Endodermal cell (in vitro differentiated cells): ENCODE data around the gene STK4. TPM values are rescaled to one million over a fixed set of nuclear protein-coding genes. Genes with fewer than 3 reads are reported as not detected.

Source experiments
- DNase-seq: peaks from one replicate; pipeline ENCODE4 v3.0.0-alpha.2; 2017
- H3K27ac ChIP-seq: 2 replicates; pipeline ENCODE4 v1.5.1; 2013; ENCODE audit warnings: mild to moderate bottlenecking, low read depth, low read length, moderate library complexity
- H3K27me3 ChIP-seq: 2 replicates; pipeline ENCODE4 v1.6.1; 2013; ENCODE audit warnings: mild to moderate bottlenecking, low read length, moderate library complexity; ENCODE audit not compliant: insufficient read depth, control insufficient read depth, poor library complexity, severe bottlenecking
- H3K36me3 ChIP-seq: 2 replicates; pipeline ENCODE4 v1.7.0; 2013; ENCODE audit warnings: mild to moderate bottlenecking, low read length, moderate library complexity; ENCODE audit not compliant: control insufficient read depth, insufficient read depth
- H3K4me1 ChIP-seq: one replicate; pipeline ENCODE4 v1.7.0; 2013; ENCODE audit warnings: low read length; ENCODE audit not compliant: control insufficient read depth, insufficient read depth
- H3K4me3 ChIP-seq: 2 replicates; pipeline ENCODE4 v1.5.1; 2013; ENCODE audit warnings: mild to moderate bottlenecking, low read length, moderate library complexity
- H3K9ac ChIP-seq: 2 replicates; pipeline ENCODE4 v1.6.1; 2013; ENCODE audit warnings: mild to moderate bottlenecking, low read length, moderate library complexity; ENCODE audit not compliant: poor library complexity, severe bottlenecking; ENCODE audit errors: extremely low read depth
- H3K9me3 ChIP-seq: 2 replicates; pipeline ENCODE4 v1.6.1; 2013; ENCODE audit warnings: mild to moderate bottlenecking, low read length, moderate library complexity; ENCODE audit not compliant: control insufficient read depth
- H3K27ac Mint-ChIP-seq: 2 replicates; pipeline ENCODE4 v1.8.0; 2020; ENCODE audit warnings: mixed read lengths
- H3K27me3 Mint-ChIP-seq: 2 replicates; pipeline ENCODE4 v1.8.0; 2021; ENCODE audit warnings: mild to moderate bottlenecking, mixed read lengths; ENCODE audit not compliant: insufficient read depth
- H3K36me3 Mint-ChIP-seq: 2 replicates; pipeline ENCODE4 v1.8.0; 2020; ENCODE audit warnings: low read depth, mixed read lengths
- H3K4me1 Mint-ChIP-seq: 2 replicates; pipeline ENCODE4 v1.8.0; 2020; ENCODE audit warnings: mixed read lengths
- H3K4me3 Mint-ChIP-seq: 2 replicates; pipeline ENCODE4 v1.8.0; 2020; ENCODE audit warnings: mild to moderate bottlenecking, moderate library complexity, mixed read lengths
- H3K9me3 Mint-ChIP-seq: 2 replicates; pipeline ENCODE4 v1.8.0; 2020; ENCODE audit warnings: mild to moderate bottlenecking, mixed read lengths
- WGBS, 2 experiments: methylation state at CpG; one replicate each; pipeline versions ENCODE4 v1.1.5 to v1.1.7; 2013; ENCODE audit warnings: missing lambda C conversion rate in 2 of 2, mixed read lengths in 1 of 2; ENCODE audit not compliant: insufficient coverage in 1 of 2, insufficient read length in 1 of 2; 5-methylcytosine and 5-hydroxymethylcytosine counted together
- total RNA-seq, 2 donors: library from RNA; stranded (reverse); fragmentation: NEBNext Ultra II Directional in 1 of 2; extraction: Animal tissue kit (Norgen Biotek cat#: 25700) in 1 of 2; gene quantifications; 2 replicates in 1 of 2; 3 replicates in 1 of 2; pipeline ENCODE4 v1.2.1, GENCODE V29; 2021
- TF ChIP-seq, protein P1 (sequence below): fragments of 200-600 bp; sonication (generic); conservative IDR thresholded peaks from 2 replicates; pipeline ENCODE4 v1.5.0; 2021; ENCODE audit warnings: antibody characterized with exemption, mild to moderate bottlenecking

Gene STK4
- total RNA-seq, 2 donors from 2014 or later = 29.2 to 33.1 TPM

DNA sequence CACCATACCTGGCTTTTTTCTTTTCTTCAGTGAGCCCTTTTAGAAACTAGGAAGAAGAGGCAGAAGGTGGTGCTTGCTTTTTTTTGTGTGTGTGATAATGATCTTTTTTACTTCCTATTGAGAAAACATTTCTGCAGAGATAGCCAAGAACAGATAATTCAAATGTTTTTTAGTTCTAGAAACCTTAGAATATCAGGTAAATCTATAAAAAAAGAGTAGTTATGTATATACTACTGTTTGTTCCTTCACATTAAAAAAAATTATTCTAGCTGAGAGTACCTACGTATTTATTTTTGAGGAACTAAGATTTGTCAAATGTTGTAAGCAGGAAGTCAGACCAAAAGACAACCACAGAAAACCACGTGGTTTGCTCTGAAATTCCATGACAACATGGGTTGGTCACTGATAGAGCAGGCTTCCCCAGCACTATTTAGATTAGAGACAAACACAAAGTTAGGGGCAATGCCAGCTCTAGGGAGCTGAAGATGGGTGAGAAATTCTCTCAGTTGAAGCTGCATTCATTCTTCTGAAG, 12.8 kb downstream of the STK4 start:
- Histone ChIP-seq H3K36me3 (peaks cover 72% of the 10 kb centered on the region), H3K27ac (no peak overlapping the region), H3K27me3 (no peaks in the 10 kb centered on the region), H3K4me3 (no peak overlapping the region), H3K9me3 (no peaks in the 10 kb centered on the region), H3K9ac (no peak overlapping the region), H3K4me1 (no peaks in the 10 kb centered on the region)
- Mint-ChIP-seq H3K4me3 (no peak overlapping the region), H3K4me1 (peaks cover 6% of the 10 kb centered on the region), H3K9me3 (no peaks in the 10 kb centered on the region), H3K36me3 (peaks cover 45% of the 10 kb centered on the region), H3K27ac (no peak overlapping the region), H3K27me3 (no peaks in the 10 kb centered on the region)
- TF ChIP-seq, protein P1, sequence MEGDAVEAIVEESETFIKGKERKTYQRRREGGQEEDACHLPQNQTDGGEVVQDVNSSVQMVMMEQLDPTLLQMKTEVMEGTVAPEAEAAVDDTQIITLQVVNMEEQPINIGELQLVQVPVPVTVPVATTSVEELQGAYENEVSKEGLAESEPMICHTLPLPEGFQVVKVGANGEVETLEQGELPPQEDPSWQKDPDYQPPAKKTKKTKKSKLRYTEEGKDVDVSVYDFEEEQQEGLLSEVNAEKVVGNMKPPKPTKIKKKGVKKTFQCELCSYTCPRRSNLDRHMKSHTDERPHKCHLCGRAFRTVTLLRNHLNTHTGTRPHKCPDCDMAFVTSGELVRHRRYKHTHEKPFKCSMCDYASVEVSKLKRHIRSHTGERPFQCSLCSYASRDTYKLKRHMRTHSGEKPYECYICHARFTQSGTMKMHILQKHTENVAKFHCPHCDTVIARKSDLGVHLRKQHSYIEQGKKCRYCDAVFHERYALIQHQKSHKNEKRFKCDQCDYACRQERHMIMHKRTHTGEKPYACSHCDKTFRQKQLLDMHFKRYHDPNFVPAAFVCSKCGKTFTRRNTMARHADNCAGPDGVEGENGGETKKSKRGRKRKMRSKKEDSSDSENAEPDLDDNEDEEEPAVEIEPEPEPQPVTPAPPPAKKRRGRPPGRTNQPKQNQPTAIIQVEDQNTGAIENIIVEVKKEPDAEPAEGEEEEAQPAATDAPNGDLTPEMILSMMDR = no peak
- 97 to 100% methylated on average over 1 to 2 of the region's 2 CpGs for WGBS, 2 experiments
- no peak for DNase-seq

DNA sequence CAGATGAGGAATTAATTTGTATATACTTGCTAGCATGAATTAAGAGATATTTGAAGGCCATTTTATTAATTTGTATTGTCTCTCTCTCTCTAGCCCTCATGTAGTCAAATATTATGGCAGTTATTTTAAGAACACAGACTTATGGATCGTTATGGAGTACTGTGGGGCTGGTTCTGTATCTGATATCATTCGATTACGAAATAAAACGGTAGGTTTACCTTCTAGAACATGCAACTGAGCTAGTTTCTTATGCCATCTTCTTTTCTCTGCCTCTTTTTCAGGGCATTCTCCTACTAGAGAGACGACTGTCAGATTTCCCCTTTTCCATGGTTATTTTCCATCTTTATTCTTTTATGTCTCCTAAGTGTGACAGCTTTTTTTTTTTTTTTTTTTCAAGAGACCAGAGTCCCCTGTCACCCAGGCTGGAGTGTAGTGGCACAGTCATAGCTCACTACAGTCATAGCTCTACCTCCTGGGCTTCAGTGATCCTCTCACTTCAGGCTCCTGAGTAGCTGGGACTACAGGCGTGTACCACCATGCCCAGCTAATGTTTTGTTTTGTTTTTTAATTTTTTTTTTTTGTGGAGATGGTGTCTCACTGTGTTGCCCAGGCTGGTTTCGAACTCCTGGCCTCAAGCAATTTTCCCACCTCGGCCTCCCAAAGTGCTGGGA, 15.6 kb downstream of the STK4 start:
- Histone ChIP-seq H3K9me3 (no peaks in the 10 kb centered on the region), H3K36me3 (peaks cover 76% of the 10 kb centered on the region), H3K27me3 (no peaks in the 10 kb centered on the region), H3K27ac (no peak overlapping the region), H3K9ac (no peak overlapping the region), H3K4me1 (no peaks in the 10 kb centered on the region), H3K4me3 (no peak overlapping the region)
- peaks cover 38% of the 10 kb centered on the region for H3K36me3 Mint-ChIP-seq
- TF ChIP-seq, protein P1 = no peak
- no peaks in the 10 kb centered on the region for H3K27me3 Mint-ChIP-seq
- H3K9me3 Mint-ChIP-seq = no peaks in the 10 kb centered on the region
- DNase-seq = no peak
- no peak overlapping the region for H3K4me3 Mint-ChIP-seq
- H3K27ac Mint-ChIP-seq = no peak overlapping the region
- 93 to 95% methylated on average over 5 to 8 of the region's 8 CpGs for WGBS, 2 experiments
- H3K4me1 Mint-ChIP-seq = no peaks in the 10 kb centered on the region

DNA sequence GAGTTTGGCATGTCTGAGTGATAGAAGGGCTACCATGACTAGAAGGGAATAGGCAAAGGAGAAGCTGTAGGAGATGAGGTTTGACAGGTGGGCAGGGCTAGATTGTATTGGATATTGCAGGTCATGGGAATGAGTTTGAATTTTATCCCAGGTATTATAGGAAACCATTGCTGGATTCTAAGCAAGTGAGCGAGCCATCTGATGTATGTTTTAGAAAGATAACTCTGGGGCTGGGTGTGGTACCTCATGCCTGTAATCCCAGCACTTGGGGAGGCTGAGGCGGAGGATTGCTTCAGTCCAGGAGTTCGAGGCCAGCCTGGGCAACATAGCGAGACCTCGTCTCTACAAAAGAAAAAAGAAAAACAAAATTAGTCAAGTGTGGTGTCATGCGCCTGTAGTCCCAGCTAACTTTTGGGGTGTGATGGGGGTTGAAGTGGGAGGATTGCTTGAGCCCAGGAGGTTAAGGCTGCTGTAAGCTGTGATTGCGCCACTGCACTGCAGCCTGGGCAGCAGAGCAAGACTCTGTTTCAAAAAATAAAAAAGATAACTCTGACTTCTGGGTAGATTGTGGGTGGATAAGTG, 16.9 kb downstream of the STK4 start:
- no peak overlapping the region for H3K4me3 Mint-ChIP-seq
- Histone ChIP-seq H3K9ac (no peak overlapping the region), H3K4me1 (no peaks in the 10 kb centered on the region), H3K9me3 (no peaks in the 10 kb centered on the region), H3K27ac (no peak overlapping the region), H3K27me3 (no peaks in the 10 kb centered on the region), H3K4me3 (no peak overlapping the region), H3K36me3 (peaks cover 83% of the 10 kb centered on the region)
- 96 to 100% methylated on average over 6 to 7 of the region's 7 CpGs for WGBS, 2 experiments
- H3K36me3 Mint-ChIP-seq = peaks cover 46% of the 10 kb centered on the region
- DNase-seq = no peak
- H3K4me1 Mint-ChIP-seq = no peaks in the 10 kb centered on the region
- H3K9me3 Mint-ChIP-seq = no peaks in the 10 kb centered on the region
- no peaks in the 10 kb centered on the region for H3K27me3 Mint-ChIP-seq
- no peak overlapping the region for H3K27ac Mint-ChIP-seq
- TF ChIP-seq, protein P1 = no peak
